GM18873 (cell line): Measurements from ENCODE around the gene APH1B.
"Not testable (repeated sequence)": the region's sequence is repeated elsewhere in the genome, so short reads cannot be mapped to it uniquely, and the experiment has no call there.

ENCODE experiments used
- ATAC-seq: cut with Tn5 transposase; IDR thresholded peaks from one replicate; pipeline ENCODE4 v1.9.1; 2021; ENCODE audit warnings: mild to moderate bottlenecking, moderate library complexity, moderate number of reproducible peaks; ENCODE audit not compliant: unreplicated experiment, low FRiP score

The APH1B gene

GRCh38 chr15:63327648-63328421 is 50.4 kb downstream of the APH1B start:
- no peak for ATAC-seq

GRCh38 chr15:63329567-63330350 is 52.4 kb downstream of the APH1B start:
- no peak for ATAC-seq

DNA sequence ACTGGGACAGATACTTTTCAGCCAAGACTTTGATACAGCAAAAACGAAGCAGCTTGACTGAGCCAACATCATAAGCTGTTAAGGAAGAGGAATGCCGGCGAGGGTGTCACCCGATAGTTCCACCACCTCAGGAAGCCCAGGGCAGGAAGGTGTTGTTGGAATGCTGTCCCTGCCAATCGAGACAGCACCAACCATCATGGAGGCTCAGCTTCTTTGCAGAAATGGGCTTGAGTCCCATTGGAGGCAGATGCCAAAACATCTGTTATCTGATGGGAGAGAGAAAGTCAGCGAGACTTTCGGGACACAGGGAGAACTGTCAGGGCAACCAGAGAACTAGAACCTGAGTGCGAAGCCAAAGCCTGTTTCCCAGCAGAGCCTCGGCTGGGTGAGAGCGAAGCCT is 53.5 kb downstream of the APH1B start:
- no peak for ATAC-seq

- ATAC-seq: no peak
Observed at GRCh38 chr15:63331456-63331855, 54.1 kb downstream of the APH1B start.

DNA sequence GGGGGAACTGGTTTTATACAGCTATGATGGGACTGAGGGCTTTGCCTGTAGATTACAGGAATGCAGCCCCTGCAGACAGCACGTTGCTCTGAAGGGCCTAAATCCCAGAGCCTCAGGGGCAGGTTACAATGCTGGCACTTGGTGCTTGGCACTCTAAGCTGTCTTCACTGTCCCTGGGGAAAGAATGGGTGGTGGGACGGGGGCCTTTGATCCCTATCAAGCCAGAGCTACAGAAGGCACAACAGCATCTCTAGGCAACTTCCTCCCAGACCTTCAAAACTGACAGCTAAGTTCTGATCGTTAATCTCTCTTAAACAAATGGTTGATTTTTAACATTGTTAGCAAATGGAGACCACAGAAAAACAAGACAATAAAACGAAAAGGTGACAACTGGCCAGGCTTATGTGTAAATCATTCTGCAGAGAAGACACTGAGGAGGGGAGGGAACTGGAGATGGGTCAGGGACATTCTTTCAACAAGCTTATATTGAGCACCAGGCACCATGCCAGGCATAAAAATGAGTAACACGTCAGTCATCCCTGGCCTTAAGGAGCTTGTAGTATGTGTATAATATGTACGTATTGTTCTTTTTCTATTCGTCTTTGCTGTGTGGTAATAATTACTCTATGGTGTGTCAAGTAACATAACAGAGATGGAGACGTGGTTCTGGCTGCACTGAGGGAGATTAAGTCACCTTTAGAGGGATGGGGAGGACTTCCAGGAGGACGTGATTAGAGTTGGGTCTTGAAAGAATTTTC is 55.1 kb downstream of the APH1B start:
- ATAC-seq: no peak

GRCh38 chr15:63334821-63335220 is 57.4 kb downstream of the APH1B start:
- no peak for ATAC-seq

- no peak for ATAC-seq
Observed at GRCh38 chr15:63335543-63336240, 58.3 kb downstream of the APH1B start.

DNA sequence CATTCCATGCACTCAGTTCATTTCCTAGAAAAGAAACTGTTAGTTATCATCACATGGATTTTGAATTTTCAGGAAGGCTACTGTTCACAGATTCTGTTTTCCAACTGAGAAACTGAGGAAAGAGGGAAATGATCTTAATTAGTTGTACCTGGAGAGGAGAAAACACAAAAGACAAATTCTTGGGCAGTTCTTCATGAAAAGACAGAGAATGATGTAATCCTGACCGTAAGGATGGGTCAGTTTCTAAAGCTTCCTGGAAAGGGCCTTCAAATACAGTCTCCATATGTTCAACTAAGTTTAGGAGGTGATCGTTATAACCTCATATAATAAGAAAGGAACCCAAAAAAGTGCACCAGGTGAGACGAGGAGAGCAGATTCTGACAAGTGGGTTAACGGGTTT is 59.6 kb downstream of the APH1B start:
- no peak for ATAC-seq

- ATAC-seq: no peak
Observed at GRCh38 chr15:63338170-63338569, 60.8 kb downstream of the APH1B start.

DNA sequence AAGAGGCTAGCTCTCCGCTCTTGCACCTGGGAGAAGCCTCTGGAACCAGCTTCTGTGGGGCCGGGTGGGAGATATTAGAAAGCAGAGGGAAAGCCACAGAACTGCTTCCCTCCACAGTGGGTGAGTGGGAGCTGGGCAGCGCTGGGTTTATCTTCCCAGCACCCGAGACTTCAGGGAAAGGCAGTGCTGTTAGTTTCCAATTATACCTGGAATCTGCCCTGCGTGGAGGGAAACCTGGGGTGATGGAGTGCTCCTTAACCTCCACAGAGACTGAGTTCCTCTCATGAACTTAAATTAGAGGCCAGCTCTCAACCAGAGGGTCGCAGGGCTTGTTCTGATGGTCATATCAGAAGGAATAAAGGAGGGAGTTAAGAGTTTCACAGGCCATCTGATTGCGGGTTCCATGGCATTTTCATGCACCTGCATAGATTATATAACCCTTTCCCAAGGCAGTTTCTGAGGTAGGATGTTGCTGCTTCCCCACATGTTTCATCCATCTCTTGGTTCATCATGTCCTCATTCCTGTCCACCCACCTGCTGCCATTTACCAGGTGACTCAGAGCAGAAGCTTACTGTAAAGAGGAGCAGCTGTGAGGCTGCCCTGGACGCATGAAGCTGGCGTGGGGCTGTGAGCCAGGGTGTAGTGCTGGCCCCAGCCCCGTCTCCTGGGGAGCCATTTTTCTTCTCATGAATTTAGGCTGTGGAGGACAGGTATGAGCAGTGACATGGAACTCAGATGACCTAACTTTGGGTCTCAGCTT is 61.8 kb downstream of the APH1B start:
- ATAC-seq: no peak

DNA sequence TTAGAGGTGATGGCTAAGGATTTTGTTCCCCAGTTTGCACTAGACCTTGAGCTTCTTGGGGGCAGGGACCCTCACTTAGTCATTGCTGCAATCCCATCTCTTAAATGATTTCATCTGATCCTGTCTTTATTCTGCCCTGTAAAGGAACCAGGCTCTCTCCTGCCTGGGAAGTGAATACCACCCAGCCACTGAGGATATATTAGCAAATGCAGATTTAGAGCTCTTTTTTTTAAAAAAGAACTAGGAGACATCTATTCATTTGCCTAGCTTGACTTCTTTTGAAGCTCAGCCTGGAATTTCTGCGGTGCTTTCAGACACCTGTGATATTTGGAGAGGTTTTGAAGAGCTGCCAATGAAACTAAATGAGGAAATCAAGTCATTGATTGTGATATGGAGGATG is 62.4 kb downstream of the APH1B start:
- no peak for ATAC-seq

- no peak for ATAC-seq
Observed at GRCh38 chr15:63340353-63340752, 62.9 kb downstream of the APH1B start.

DNA sequence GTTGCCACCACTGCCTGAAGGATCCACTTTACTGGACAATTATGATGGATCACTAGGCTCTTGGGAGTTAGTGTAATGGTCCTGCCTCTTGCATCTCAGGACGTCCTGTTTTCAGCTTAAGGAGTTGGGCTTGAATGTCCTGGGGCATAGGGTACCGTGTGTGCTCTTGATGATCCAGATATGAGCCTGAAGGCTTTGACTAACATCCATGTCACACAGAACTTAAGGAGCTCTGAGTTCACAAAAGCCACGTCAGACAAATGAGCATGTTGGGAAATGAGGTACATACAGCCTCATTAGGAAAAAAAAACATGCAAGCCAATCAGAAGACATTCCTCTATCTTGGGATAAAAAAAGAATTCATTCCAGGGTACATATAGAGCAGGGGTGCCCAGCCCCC is 63.5 kb downstream of the APH1B start:
- ATAC-seq: no peak

GRCh38 chr15:63341898-63342297 is 64.5 kb downstream of the APH1B start:
- no peak for ATAC-seq

DNA sequence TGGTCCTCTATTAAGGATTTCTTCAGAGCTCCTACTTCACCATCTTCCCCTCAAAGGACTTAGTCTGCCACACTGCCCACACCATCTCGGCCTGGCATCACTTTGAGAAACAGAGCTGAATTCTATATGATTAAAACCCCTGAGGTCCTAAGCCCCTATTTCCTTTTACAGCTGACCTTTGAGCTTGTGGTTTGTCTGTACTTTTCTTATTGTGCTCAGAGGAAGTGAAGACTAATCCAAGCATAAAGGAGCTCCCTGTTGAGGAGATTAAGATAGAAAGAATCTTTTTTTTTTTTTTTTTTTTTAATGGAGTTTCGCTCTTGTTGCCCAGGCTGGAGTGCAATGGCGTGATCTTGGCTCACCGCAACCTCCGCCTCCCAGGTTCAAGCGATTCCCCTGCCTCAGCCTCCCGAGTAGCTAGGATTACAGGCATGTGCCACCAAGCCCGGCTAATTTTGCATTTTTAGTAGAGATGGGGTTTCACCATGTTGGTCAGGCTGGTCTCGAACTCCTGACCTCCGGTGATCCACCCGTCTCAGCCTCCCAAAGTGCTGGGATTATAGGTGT is 65.7 kb downstream of the APH1B start:
- ATAC-seq: not testable (repeated sequence)

DNA sequence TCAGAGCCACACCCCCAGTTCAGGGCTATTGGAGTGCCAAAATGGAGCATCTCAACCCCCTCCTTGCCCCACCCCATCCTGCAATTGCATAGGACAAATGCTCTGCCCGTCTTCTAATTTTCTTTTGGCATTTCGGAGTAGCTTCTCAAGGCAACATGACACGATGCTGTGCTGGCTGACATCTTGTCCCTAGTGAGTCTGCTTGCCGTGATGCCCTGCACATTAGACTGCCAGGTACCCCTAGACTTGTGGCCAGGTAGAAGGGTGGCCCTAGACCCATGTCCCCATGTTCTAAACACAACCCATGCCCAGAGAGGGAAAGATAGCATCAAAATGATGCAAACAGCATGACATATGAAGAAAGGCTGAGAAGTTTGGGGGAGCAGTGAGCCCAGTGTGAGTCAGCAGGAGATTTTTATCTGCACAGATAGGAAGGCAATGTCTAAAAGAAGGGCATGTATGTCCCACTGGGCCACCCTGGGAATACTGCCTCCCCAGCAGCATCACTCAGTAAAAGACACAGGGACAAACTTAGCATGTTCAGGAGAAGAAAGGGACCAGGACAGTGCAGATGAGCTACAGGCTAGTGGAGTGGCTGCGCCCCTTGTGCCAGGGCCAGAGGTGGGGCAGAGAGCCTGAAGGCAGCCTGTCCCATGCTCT is 67.5 kb downstream of the APH1B start:
- no peak for ATAC-seq

- ATAC-seq: no peak
Observed at GRCh38 chr15:63345391-63345752, 68.0 kb downstream of the APH1B start.

- no peak for ATAC-seq
Observed at GRCh38 chr15:63347074-63347857, 69.9 kb downstream of the APH1B start.
